ENCODE data around the gene PCDHB1.
"Not testable (repeated sequence)": the region's sequence is repeated elsewhere in the genome, so short reads cannot be mapped to it uniquely, and the experiment has no call there.

PCDHB1 gene

GRCh38 chr5:141084487-141084989 is 33.4 kb downstream of the PCDHB1 start:
- peak; percentile 6 for DNase-seq (ENCODE audit: low read depth)

- peak; percentile 8 for DNase-seq (ENCODE audit: low read depth)
These were observed 43.5 kb downstream of the PCDHB1 start, which contains the start of gene PCDHB2 for GRCh38 chr5:141094481-141095262. Gene PCDHB2, plus strand, starts transcription at chr5:141094615. Its CDS starts 176 bp downstream, at chr5:141094791.

GRCh38 chr5:141095263-141095641 is 44.1 kb downstream of the PCDHB1 start:
- DNase-seq (ENCODE audit: low read depth): no peak

- DNase-seq (ENCODE audit: low read depth): not testable (repeated sequence)
These were observed 45.0 kb downstream of the PCDHB1 start for GRCh38 chr5:141096181-141096580.

- not testable (repeated sequence) for DNase-seq (ENCODE audit: low read depth)
These were observed 45.4 kb downstream of the PCDHB1 start for GRCh38 chr5:141096586-141096985.

- no peak for DNase-seq (ENCODE audit: low read depth)
These were observed 49.1 kb downstream of the PCDHB1 start, which contains the start of gene PCDHB3 for GRCh38 chr5:141100243-141100805. Gene PCDHB3, plus strand, starts transcription at chr5:141100473. Its CDS starts 177 bp downstream, at chr5:141100650.

- DNase-seq (ENCODE audit: low read depth): no peak
These were observed 49.9 kb downstream of the PCDHB1 start for GRCh38 chr5:141101059-141101458.

GRCh38 chr5:141102070-141102469 is 50.9 kb downstream of the PCDHB1 start:
- DNase-seq (ENCODE audit: low read depth): not testable (repeated sequence)

- not testable (repeated sequence) for DNase-seq (ENCODE audit: low read depth)
These were observed 51.3 kb downstream of the PCDHB1 start for GRCh38 chr5:141102471-141102870.

- no peak for DNase-seq (ENCODE audit: low read depth)
These were observed 54.2 kb downstream of the PCDHB1 start for GRCh38 chr5:141105350-141105749.
